OCI-LY1 (cell line): Measurements from ENCODE around the gene WDR93.

ENCODE experiments used
- H2AFZ ChIP-seq: fragments of 200-600 bp; sonication (generic), shearing (Covaris generic); 2 replicates; pipeline ENCODE4 v1.6.0; 2014; ENCODE audit warnings: antibody characterized with exemption, mild to moderate bottlenecking, low read length
- H3F3A ChIP-seq: fragments of 200-600 bp; sonication (generic), shearing (Covaris generic); 2 replicates; pipeline ENCODE4 v1.6.0; 2014; ENCODE audit warnings: mild to moderate bottlenecking, antibody characterized with exemption, low read length, moderate library complexity; ENCODE audit not compliant: insufficient read depth
- H3K27ac ChIP-seq: fragments of 200-600 bp; sonication (generic); 2 replicates; pipeline ENCODE4 v1.5.1; 2014; ENCODE audit warnings: low read length, mixed run types, mild to moderate bottlenecking, low read depth; ENCODE audit not compliant: poor library complexity, severe bottlenecking
- H3K27me3 ChIP-seq: fragments of 200-600 bp; sonication (generic); 2 replicates; pipeline ENCODE4 v1.6.0; 2014; ENCODE audit warnings: antibody characterized with exemption, mild to moderate bottlenecking, low read length, moderate library complexity; ENCODE audit not compliant: insufficient read depth
- H3K36me3 ChIP-seq: fragments of 200-600 bp; sonication (generic); 2 replicates; pipeline ENCODE4 v1.6.1; 2014; ENCODE audit warnings: mild to moderate bottlenecking, antibody characterized with exemption, low read length, moderate library complexity, mixed read lengths; ENCODE audit not compliant: insufficient read depth
- H3K4me1 ChIP-seq: fragments of 200-600 bp; sonication (generic); 2 replicates; pipeline ENCODE4 v1.5.1; 2014; ENCODE audit warnings: mild to moderate bottlenecking, low read length, moderate library complexity; ENCODE audit not compliant: insufficient read depth, severe bottlenecking
- H3K4me2 ChIP-seq: fragments of 200-600 bp; sonication (generic), shearing (Covaris generic); 2 replicates; pipeline ENCODE4 v1.6.1; 2014; ENCODE audit warnings: low read length
- H3K4me3 ChIP-seq: fragments of 200-600 bp; sonication (generic); 2 replicates; pipeline ENCODE4 v1.5.1; 2014; ENCODE audit warnings: low read length, low read depth, mild to moderate bottlenecking, mixed read lengths; ENCODE audit not compliant: poor library complexity, severe bottlenecking
- H3K79me2 ChIP-seq: fragments of 200-600 bp; shearing (Covaris generic); 2 replicates; pipeline ENCODE4 v1.6.1; 2016; ENCODE audit warnings: mixed run types, low read length, mixed read lengths; ENCODE audit not compliant: insufficient read depth
- H3K9ac ChIP-seq: fragments of 200-600 bp; sonication (generic), shearing (Covaris generic); 2 replicates; pipeline ENCODE4 v1.6.1; 2014; ENCODE audit warnings: mild to moderate bottlenecking, low read length, mixed read lengths
- H3K9me2 ChIP-seq: fragments of 200-600 bp; sonication (generic), shearing (Covaris generic); 2 replicates; pipeline ENCODE4 v1.6.1; 2014; ENCODE audit warnings: low read depth, mild to moderate bottlenecking, low read length, mixed read lengths
- H3K9me3 ChIP-seq: fragments of 200-600 bp; shearing (Covaris generic); 2 replicates; pipeline ENCODE4 v1.6.1; 2014; ENCODE audit warnings: low read length, mixed read lengths
- H4K20me1 ChIP-seq: fragments of 200-600 bp; sonication (generic), shearing (Covaris generic); 2 replicates; pipeline ENCODE4 v1.6.0; 2016; ENCODE audit warnings: mild to moderate bottlenecking, low read length; ENCODE audit not compliant: insufficient read depth
- CTCF ChIP-seq: fragments of 200-600 bp; sonication (generic), shearing (Covaris generic); IDR thresholded peaks from 2 replicates; pipeline ENCODE4 v1.5.1; 2017; ENCODE audit warnings: mild to moderate bottlenecking, antibody characterized with exemption, low read length, moderate library complexity, mixed read lengths
- EZH2 ChIP-seq: fragments of 200-600 bp; sonication (generic), shearing (Covaris generic); IDR thresholded peaks from 2 replicates; pipeline ENCODE4 v1.8.0; 2017; ENCODE audit warnings: borderline replicate concordance, mixed run types, mild to moderate bottlenecking, antibody characterized with exemption, low read length, moderate library complexity, mixed read lengths

The WDR93 gene

DNA sequence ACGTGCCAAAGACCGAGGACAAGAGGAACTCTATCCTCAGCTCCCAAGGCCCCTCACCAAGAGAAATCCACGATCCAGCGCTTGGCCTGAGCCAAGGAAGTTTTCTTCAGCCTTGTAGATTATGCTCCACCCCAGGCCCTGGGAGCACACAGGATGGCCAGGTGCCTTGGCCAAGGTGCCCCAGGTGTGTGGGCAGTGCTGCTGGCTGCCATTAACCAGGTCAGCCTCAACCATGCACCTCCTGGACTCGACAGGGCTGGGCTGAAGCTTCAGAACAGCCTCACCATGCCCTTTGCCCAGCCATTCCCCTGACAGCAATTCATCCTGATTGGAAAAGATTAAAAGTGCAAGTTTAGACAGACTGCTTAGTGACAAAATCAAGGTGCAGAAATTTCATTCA is 71.3 kb downstream of the WDR93 start:
- Histone ChIP-seq H3K36me3 (no peaks in the 10 kb centered on the region), H3K27me3 (peaks cover 7% of the 10 kb centered on the region; the same call in 1 of the 2 replicates), H3F3A (no peaks in the 10 kb centered on the region), H4K20me1 (no peaks in the 10 kb centered on the region), H3K27ac (no peak overlapping the region), H3K4me1 (no peaks in the 10 kb centered on the region), H3K4me2 (no peak overlapping the region), H3K79me2 (no peaks in the 10 kb centered on the region), H3K4me3 (no peak overlapping the region), H3K9ac (no peak overlapping the region), H2AFZ (no peak overlapping the region), H3K9me3 (no peaks in the 10 kb centered on the region), H3K9me2 (no peaks in the 10 kb centered on the region)
- TF ChIP-seq EZH2, result no peak
- no peak for TF ChIP-seq CTCF

GRCh38 chr15:89765694-89766093 is 75.1 kb downstream of the WDR93 start:
- peaks cover 8% of the 10 kb centered on the region; the same call in 1 of the 2 replicates for H3K27me3 ChIP-seq
- no peaks in the 10 kb centered on the region for H3K9me3 ChIP-seq
- H3F3A ChIP-seq, result no peaks in the 10 kb centered on the region
- no peaks in the 10 kb centered on the region for H3K4me1 ChIP-seq
- H3K9ac ChIP-seq, result no peak overlapping the region
- no peak overlapping the region for H2AFZ ChIP-seq
- no peak overlapping the region for H3K27ac ChIP-seq
- no peak overlapping the region for H3K4me2 ChIP-seq
- TF ChIP-seq CTCF (no peak), EZH2 (no peak)
- no peaks in the 10 kb centered on the region for H3K36me3 ChIP-seq
- no peaks in the 10 kb centered on the region for H3K9me2 ChIP-seq
- no peaks in the 10 kb centered on the region for H4K20me1 ChIP-seq
- H3K4me3 ChIP-seq, result no peak overlapping the region
- H3K79me2 ChIP-seq, result no peaks in the 10 kb centered on the region

DNA sequence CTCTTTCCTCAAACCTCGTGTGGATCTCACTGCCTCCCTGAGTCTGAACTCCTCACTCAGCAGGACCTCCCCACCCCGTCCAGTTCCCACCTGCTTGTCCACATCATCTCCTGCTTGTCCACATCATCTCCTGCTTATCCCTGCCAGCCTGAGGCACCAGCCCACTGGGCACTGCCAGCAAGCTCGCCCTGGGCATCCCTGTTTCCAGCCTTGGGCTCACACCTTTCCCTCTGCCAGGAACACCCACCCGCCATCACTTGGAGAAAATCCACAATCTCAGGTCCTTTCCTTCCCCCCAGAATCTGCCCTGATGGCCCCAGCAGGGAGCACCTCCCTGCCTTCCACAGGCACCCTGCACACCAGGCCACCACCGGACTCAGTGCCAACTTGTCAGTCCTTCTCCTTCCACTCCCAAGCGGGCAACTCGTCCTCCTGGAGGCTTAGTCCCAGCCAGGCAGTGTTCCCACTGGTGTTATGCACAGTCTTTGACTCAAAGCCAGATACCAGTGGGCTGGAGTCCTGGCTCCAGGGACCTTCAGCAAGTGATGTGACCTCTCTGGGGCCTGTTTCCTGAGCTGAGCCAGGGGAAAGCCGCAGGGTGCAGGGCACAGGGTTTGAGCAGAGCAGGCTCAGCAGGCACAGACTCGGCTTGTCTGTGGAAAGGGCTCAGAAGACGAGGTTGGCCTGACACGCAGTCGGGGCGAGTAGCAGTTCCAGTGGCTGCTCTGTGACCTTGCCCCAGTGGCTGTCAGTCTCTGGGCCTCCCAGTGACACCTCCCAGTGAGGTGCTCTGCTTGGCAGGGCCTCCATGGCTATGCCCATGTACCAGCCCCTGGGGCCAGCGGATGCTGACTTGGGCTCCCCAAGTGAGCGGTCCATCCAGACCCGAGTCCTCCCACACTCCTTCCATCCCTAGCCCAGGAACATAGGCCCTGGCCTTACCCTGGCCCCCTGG is 76.0 kb downstream of the WDR93 start:
- Histone ChIP-seq H3K27ac (no peak overlapping the region), H3K9me3 (no peaks in the 10 kb centered on the region), H3K9ac (no peak overlapping the region), H3K4me1 (no peaks in the 10 kb centered on the region), H3K27me3 (peaks cover 8% of the 10 kb centered on the region; the same call in 1 of the 2 replicates), H3K9me2 (no peaks in the 10 kb centered on the region), H3K79me2 (no peaks in the 10 kb centered on the region), H4K20me1 (no peaks in the 10 kb centered on the region), H3F3A (no peaks in the 10 kb centered on the region), H2AFZ (no peak overlapping the region), H3K4me3 (no peak overlapping the region), H3K4me2 (no peak overlapping the region), H3K36me3 (no peaks in the 10 kb centered on the region)
- TF ChIP-seq CTCF, result no peak
- TF ChIP-seq EZH2, result no peak
